ENCODE data around the gene PAX6.

Gene PAX6

GRCh38 chr11:31822927-31823643 is 12.0 kb upstream of the PAX6 start:
- DNase-seq (ENCODE audit: low read depth in 1 of 2, low spot score in 1 of 2) = no peak

- DNase-seq (ENCODE audit: low read depth in 1 of 2, low spot score in 1 of 2) = no peak
Measured at GRCh38 chr11:31822175-31822926, 11.2 kb upstream of the PAX6 start.

GRCh38 chr11:31821766-31822165 is 10.6 kb upstream of the PAX6 start:
- DNase-seq (ENCODE audit: low read depth in 1 of 2, low spot score in 1 of 2) = no peak

GRCh38 chr11:31821235-31821764 is 10.2 kb upstream of the PAX6 start:
- DNase-seq (ENCODE audit: low read depth in 1 of 2, low spot score in 1 of 2) = no peak

GRCh38 chr11:31820438-31820818 is 9.3 kb upstream of the PAX6 start:
- no peak for DNase-seq (ENCODE audit: low read depth in 1 of 2, low spot score in 1 of 2)

- DNase-seq (ENCODE audit: low read depth in 1 of 2, low spot score in 1 of 2) = no peak
Measured at GRCh38 chr11:31819621-31820437, 8.7 kb upstream of the PAX6 start.

- DNase-seq (ENCODE audit: low read depth in 1 of 2, low spot score in 1 of 2) = no peak
Measured at GRCh38 chr11:31818874-31819331, 7.8 kb upstream of the PAX6 start.

GRCh38 chr11:31818425-31818755 is 7.3 kb upstream of the PAX6 start:
- no peak for DNase-seq (ENCODE audit: low read depth in 1 of 2, low spot score in 1 of 2)

GRCh38 chr11:31817621-31818424 is 6.7 kb upstream of the PAX6 start:
- DNase-seq (ENCODE audit: low read depth in 1 of 2, low spot score in 1 of 2) = no peak

- DNase-seq (ENCODE audit: low read depth in 1 of 2, low spot score in 1 of 2) = no peak
Measured at GRCh38 chr11:31817054-31817620, 6.0 kb upstream of the PAX6 start.

- DNase-seq (ENCODE audit: low read depth in 1 of 2, low spot score in 1 of 2) = no peak
Measured at GRCh38 chr11:31816468-31817053, 5.4 kb upstream of the PAX6 start.

GRCh38 chr11:31815711-31816467 is 4.8 kb upstream of the PAX6 start:
- no peak for DNase-seq (ENCODE audit: low read depth in 1 of 2, low spot score in 1 of 2)

GRCh38 chr11:31814176-31814868 is 3.2 kb upstream of the PAX6 start:
- no peak for DNase-seq (ENCODE audit: low read depth in 1 of 2, low spot score in 1 of 2)

GRCh38 chr11:31813391-31814175 is 2.5 kb upstream of the PAX6 start:
- no peak for DNase-seq (ENCODE audit: low read depth in 1 of 2, low spot score in 1 of 2)

- no peak for DNase-seq (ENCODE audit: low read depth in 1 of 2, low spot score in 1 of 2)
Measured at GRCh38 chr11:31812383-31813381, 1.6 kb upstream of the PAX6 start.

GRCh38 chr11:31809857-31810778 is 1.0 kb downstream of the PAX6 start:
- DNase-seq (ENCODE audit: low read depth in 1 of 2, low spot score in 1 of 2) = no peak

Data from stimulated activated CD4-positive, alpha-beta T cell treated with anti-CD3 and anti-CD28 coated beads, Interleukin-15, amount 100 ng/mL, for 1 hour (primary cell).